ENCODE results near the gene MINK1. TPM values are rescaled to one million over a fixed set of nuclear protein-coding genes. Genes with fewer than 3 reads are reported as not detected.

The MINK1 gene
- total and polyA plus RNA-seq, 2 of the 13 experiments (the other 11 are each of a cell fraction or from before 2014, with no cell fraction given): 17.2 to 63.9 TPM

- 0 out of 2 replicates have a peak, but pooled peaks have one; percentile 63 for TF ChIP-seq MTERF4 (CRISPR knock-in tag; IDR thresholded peaks at IDR 0.05)
- TF ChIP-seq TERF1 (CRISPR knock-in tag; IDR thresholded peaks at IDR 0.05): no peak
- TF ChIP-seq CCDC6 (CRISPR knock-in tag; IDR thresholded peaks at IDR 0.05): no peak
- no peak for TF ChIP-seq LRRFIP1 (CRISPR knock-in tag; conservative IDR thresholded peaks at IDR 0.05)
- TF ChIP-seq, protein P1, sequence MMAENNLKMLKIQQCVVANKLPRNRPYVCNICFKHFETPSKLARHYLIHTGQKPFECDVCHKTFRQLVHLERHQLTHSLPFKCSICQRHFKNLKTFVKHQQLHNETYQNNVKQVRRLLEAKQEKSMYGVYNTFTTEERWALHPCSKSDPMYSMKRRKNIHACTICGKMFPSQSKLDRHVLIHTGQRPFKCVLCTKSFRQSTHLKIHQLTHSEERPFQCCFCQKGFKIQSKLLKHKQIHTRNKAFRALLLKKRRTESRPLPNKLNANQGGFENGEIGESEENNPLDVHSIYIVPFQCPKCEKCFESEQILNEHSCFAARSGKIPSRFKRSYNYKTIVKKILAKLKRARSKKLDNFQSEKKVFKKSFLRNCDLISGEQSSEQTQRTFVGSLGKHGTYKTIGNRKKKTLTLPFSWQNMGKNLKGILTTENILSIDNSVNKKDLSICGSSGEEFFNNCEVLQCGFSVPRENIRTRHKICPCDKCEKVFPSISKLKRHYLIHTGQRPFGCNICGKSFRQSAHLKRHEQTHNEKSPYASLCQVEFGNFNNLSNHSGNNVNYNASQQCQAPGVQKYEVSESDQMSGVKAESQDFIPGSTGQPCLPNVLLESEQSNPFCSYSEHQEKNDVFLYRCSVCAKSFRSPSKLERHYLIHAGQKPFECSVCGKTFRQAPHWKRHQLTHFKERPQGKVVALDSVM (CRISPR knock-in tag; IDR thresholded peaks at IDR 0.05): no peak
- no peak for TF ChIP-seq ZHX1 (CRISPR knock-in tag; IDR thresholded peaks at IDR 0.05; ENCODE audit: low read depth)
- no peak for TF ChIP-seq SIN3A (IDR thresholded peaks at IDR 0.05; ENCODE audit: borderline replicate concordance, low read depth, low read length)
- TF ChIP-seq ZNF550 (CRISPR knock-in tag; IDR thresholded peaks at IDR 0.05; ENCODE audit: borderline replicate concordance): no peak
- TF ChIP-seq, protein P2, sequence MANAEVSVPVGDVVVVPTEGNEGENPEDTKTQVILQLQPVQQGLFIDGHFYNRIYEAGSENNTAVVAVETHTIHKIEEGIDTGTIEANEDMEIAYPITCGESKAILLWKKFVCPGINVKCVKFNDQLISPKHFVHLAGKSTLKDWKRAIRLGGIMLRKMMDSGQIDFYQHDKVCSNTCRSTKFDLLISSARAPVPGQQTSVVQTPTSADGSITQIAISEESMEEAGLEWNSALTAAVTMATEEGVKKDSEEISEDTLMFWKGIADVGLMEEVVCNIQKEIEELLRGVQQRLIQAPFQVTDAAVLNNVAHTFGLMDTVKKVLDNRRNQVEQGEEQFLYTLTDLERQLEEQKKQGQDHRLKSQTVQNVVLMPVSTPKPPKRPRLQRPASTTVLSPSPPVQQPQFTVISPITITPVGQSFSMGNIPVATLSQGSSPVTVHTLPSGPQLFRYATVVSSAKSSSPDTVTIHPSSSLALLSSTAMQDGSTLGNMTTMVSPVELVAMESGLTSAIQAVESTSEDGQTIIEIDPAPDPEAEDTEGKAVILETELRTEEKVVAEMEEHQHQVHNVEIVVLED (CRISPR knock-in tag; IDR thresholded peaks at IDR 0.05; ENCODE audit: borderline replicate concordance): no peak
- no peak for TF ChIP-seq NFIB (CRISPR knock-in tag; IDR thresholded peaks at IDR 0.05; ENCODE audit: borderline replicate concordance)
- no peak for TF ChIP-seq ARNT (IDR thresholded peaks at IDR 0.05)
- no peak for TF ChIP-seq SCMH1 (CRISPR knock-in tag; IDR thresholded peaks at IDR 0.05; ENCODE audit: borderline replicate concordance)
- TF ChIP-seq, protein P3, sequence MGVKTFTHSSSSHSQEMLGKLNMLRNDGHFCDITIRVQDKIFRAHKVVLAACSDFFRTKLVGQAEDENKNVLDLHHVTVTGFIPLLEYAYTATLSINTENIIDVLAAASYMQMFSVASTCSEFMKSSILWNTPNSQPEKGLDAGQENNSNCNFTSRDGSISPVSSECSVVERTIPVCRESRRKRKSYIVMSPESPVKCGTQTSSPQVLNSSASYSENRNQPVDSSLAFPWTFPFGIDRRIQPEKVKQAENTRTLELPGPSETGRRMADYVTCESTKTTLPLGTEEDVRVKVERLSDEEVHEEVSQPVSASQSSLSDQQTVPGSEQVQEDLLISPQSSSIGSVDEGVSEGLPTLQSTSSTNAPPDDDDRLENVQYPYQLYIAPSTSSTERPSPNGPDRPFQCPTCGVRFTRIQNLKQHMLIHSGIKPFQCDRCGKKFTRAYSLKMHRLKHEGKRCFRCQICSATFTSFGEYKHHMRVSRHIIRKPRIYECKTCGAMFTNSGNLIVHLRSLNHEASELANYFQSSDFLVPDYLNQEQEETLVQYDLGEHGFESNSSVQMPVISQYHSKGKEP (CRISPR knock-in tag; IDR thresholded peaks at IDR 0.05): no peak
- no peak for TF ChIP-seq HMGA1 (CRISPR knock-in tag; conservative IDR thresholded peaks at IDR 0.05)
Observed at GRCh38 chr17:4806777-4807604, 26.1 kb upstream of the MINK1 start, which contains the start of gene PLD2 (continued).
